ENCODE results near the gene MEDAG. TPM values are rescaled to one million over a fixed set of nuclear protein-coding genes. Genes with fewer than 3 reads are reported as not detected.

Gene MEDAG
- total and polyA plus RNA-seq, 2 experiments from 2014 or later: 1.7 to 2.0 TPM

DNA sequence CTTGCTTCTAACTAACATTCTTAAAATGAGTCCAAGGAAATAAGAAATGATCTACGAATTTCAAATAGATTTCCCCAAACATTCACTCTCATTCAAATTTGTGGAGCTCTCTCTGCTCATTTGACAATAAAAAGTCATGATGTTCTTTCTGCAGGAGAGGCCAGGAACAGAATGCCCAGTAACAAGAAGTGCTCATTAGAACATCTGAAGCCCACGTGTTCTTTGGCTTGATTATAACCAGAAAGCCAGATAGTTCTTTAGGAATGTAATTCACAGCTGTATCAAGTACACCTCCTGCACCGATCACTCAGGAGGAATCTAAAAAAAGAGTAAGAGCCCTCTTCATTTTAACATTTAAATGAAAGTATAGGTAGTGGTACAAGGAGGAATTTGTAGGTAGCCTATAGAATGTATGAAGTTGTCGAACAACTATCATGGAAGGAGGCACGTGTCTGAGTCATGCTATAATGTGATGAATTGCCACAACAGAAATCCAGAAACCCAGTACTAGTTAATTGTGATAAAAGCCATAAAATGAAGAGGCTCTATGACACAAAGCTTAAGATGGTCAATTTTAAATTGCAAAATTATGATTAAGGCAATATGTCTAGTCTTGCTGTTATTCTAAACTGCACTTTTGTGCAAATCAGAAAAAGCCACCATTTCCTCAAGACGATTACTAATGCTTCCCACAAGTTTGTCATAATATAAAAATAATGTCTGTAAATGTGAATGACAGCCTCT, 12.8 kb downstream of the MEDAG start:
- TF ChIP-seq JUNB (IDR thresholded peaks at IDR 0.05; ENCODE audit: unreplicated experiment): no peak
- TF ChIP-seq POLR2AphosphoS5 (IDR thresholded peaks at IDR 0.05; ENCODE audit: low read depth): no peak
- TF ChIP-seq ZNF331 (CRISPR knock-in tag; IDR thresholded peaks at IDR 0.05; ENCODE audit: low read depth): no peak
- TF ChIP-seq ZNF114 (CRISPR knock-in tag; IDR thresholded peaks at IDR 0.05): no peak
- TF ChIP-seq, protein P1, sequence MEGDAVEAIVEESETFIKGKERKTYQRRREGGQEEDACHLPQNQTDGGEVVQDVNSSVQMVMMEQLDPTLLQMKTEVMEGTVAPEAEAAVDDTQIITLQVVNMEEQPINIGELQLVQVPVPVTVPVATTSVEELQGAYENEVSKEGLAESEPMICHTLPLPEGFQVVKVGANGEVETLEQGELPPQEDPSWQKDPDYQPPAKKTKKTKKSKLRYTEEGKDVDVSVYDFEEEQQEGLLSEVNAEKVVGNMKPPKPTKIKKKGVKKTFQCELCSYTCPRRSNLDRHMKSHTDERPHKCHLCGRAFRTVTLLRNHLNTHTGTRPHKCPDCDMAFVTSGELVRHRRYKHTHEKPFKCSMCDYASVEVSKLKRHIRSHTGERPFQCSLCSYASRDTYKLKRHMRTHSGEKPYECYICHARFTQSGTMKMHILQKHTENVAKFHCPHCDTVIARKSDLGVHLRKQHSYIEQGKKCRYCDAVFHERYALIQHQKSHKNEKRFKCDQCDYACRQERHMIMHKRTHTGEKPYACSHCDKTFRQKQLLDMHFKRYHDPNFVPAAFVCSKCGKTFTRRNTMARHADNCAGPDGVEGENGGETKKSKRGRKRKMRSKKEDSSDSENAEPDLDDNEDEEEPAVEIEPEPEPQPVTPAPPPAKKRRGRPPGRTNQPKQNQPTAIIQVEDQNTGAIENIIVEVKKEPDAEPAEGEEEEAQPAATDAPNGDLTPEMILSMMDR (conservative IDR thresholded peaks at IDR 0.05; ENCODE audit: low read depth in 2 of 2): no peak
- TF ChIP-seq NANOG (IDR thresholded peaks at IDR 0.05; ENCODE audit: borderline replicate concordance): no peak
- TF ChIP-seq, protein P2, sequence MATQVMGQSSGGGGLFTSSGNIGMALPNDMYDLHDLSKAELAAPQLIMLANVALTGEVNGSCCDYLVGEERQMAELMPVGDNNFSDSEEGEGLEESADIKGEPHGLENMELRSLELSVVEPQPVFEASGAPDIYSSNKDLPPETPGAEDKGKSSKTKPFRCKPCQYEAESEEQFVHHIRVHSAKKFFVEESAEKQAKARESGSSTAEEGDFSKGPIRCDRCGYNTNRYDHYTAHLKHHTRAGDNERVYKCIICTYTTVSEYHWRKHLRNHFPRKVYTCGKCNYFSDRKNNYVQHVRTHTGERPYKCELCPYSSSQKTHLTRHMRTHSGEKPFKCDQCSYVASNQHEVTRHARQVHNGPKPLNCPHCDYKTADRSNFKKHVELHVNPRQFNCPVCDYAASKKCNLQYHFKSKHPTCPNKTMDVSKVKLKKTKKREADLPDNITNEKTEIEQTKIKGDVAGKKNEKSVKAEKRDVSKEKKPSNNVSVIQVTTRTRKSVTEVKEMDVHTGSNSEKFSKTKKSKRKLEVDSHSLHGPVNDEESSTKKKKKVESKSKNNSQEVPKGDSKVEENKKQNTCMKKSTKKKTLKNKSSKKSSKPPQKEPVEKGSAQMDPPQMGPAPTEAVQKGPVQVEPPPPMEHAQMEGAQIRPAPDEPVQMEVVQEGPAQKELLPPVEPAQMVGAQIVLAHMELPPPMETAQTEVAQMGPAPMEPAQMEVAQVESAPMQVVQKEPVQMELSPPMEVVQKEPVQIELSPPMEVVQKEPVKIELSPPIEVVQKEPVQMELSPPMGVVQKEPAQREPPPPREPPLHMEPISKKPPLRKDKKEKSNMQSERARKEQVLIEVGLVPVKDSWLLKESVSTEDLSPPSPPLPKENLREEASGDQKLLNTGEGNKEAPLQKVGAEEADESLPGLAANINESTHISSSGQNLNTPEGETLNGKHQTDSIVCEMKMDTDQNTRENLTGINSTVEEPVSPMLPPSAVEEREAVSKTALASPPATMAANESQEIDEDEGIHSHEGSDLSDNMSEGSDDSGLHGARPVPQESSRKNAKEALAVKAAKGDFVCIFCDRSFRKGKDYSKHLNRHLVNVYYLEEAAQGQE (IDR thresholded peaks at IDR 0.05; ENCODE audit: unreplicated experiment): no peak
- no peak for TF ChIP-seq CREB1 (CRISPR knock-in tag; IDR thresholded peaks at IDR 0.05; ENCODE audit: low read depth)
- no peak for TF ChIP-seq STAT1 (IDR thresholded peaks at IDR 0.05; ENCODE audit: unreplicated experiment)
- TF ChIP-seq EZH2 (IDR thresholded peaks at IDR 0.05; ENCODE audit: low read depth, unreplicated experiment): no peak
- Histone ChIP-seq H3F3A (replicated peaks; ENCODE audit: low read depth) (no peaks in the 10 kb centered on the region), H3K9me2 (ENCODE audit: insufficient read depth) (no peaks in the 10 kb centered on the region), H3K4me3 (no peak overlapping the region), H2AFZ (no peak overlapping the region), H3K36me3 (ENCODE audit: insufficient read depth) (no peaks in the 10 kb centered on the region), H3K27me3 (ENCODE audit: insufficient read depth) (no peaks in the 10 kb centered on the region), H4K20me1 (replicated peaks; ENCODE audit: insufficient read depth) (no peaks in the 10 kb centered on the region), H3K79me2 (replicated peaks; ENCODE audit: insufficient read depth) (no peaks in the 10 kb centered on the region), H3K4me1 (ENCODE audit: insufficient read depth) (no peaks in the 10 kb centered on the region), H3K4me2 (no peak overlapping the region), H3K27ac (ENCODE audit: low read depth) (no peak overlapping the region)
- Mint-ChIP-seq H3K4me1 (peaks cover 18% of the 10 kb centered on the region), H3K36me3 (ENCODE audit: low read depth) (no peaks in the 10 kb centered on the region), H3K27ac (no peak overlapping the region), H3K27me3 (ENCODE audit: insufficient read depth, low read depth, poor library complexity) (no peaks in the 10 kb centered on the region), H3K4me3 (no peak overlapping the region), H3K9me3 (no peaks in the 10 kb centered on the region)
- DNase-seq (ENCODE audit: low spot score): no peak
- no peak for ATAC-seq
